Adipocyte (in vitro differentiated cells): ENCODE results near the gene SERPIND1.

Source experiments
- DNase-seq: peaks from one replicate; pipeline ENCODE4 v3.0.0-alpha.2; 2015; ENCODE audit warnings: low read depth
- H3K27me3 ChIP-seq: replicated peaks from 2 replicates; pipeline ENCODE4 v1.7.0; 2013; ENCODE audit warnings: mild to moderate bottlenecking, low read length, moderate library complexity; ENCODE audit not compliant: control insufficient read depth, insufficient read depth
- H3K36me3 ChIP-seq: 2 replicates; pipeline ENCODE4 v1.7.0; 2013; ENCODE audit warnings: low read length, mild to moderate bottlenecking, moderate library complexity; ENCODE audit not compliant: control insufficient read depth, insufficient read depth, severe bottlenecking
- H3K4me1 ChIP-seq: 2 replicates; pipeline ENCODE4 v1.7.0; 2013; ENCODE audit warnings: mild to moderate bottlenecking, low read length, moderate library complexity; ENCODE audit not compliant: control insufficient read depth, insufficient read depth
- H3K4me3 ChIP-seq: 2 replicates; pipeline ENCODE4 v1.7.0; 2013; ENCODE audit warnings: mild to moderate bottlenecking, low read length, moderate library complexity
- H3K9ac ChIP-seq: 2 replicates; pipeline ENCODE4 v1.7.0; 2013; ENCODE audit warnings: mild to moderate bottlenecking, low read length, moderate library complexity
- H3K9me3 ChIP-seq: 2 replicates; pipeline ENCODE4 v1.7.0; 2013; ENCODE audit warnings: mild to moderate bottlenecking, low read length, moderate library complexity; ENCODE audit not compliant: control insufficient read depth

Gene SERPIND1

GRCh38 chr22:20787223-20787622 lies 13.3 kb downstream of the SERPIND1 start:
- no peak overlapping the region for H3K9ac ChIP-seq
- peaks cover 20% of the 10 kb centered on the region for H3K4me1 ChIP-seq
- H3K4me3 ChIP-seq = no peak overlapping the region
- DNase-seq = no peak
- H3K27me3 ChIP-seq = no peaks in the 10 kb centered on the region
- H3K9me3 ChIP-seq = no peaks in the 10 kb centered on the region
- H3K36me3 ChIP-seq = peaks cover 42% of the 10 kb centered on the region

GRCh38 chr22:20787746-20788626 lies 14.1 kb downstream of the SERPIND1 start:
- Histone ChIP-seq H3K4me1 (peaks cover 13% of the 10 kb centered on the region), H3K4me3 (no peak overlapping the region), H3K9ac (no peak overlapping the region), H3K36me3 (peaks cover 50% of the 10 kb centered on the region), H3K27me3 (no peaks in the 10 kb centered on the region), H3K9me3 (no peaks in the 10 kb centered on the region)
- no peak for DNase-seq

- no peak overlapping the region for H3K9ac ChIP-seq
- no peaks in the 10 kb centered on the region for H3K27me3 ChIP-seq
- H3K4me3 ChIP-seq = no peak overlapping the region
- peaks cover 51% of the 10 kb centered on the region for H3K36me3 ChIP-seq
- no peaks in the 10 kb centered on the region for H3K9me3 ChIP-seq
- H3K4me1 ChIP-seq = peaks cover 9% of the 10 kb centered on the region
- DNase-seq = no peak
These were observed 14.9 kb downstream of the SERPIND1 start for GRCh38 chr22:20788627-20789344.

GRCh38 chr22:20792221-20792965 lies 18.5 kb downstream of the SERPIND1 start:
- DNase-seq = no peak
- Histone ChIP-seq H3K4me1 (peaks cover 5% of the 10 kb centered on the region), H3K36me3 (peaks cover 66% of the 10 kb centered on the region), H3K4me3 (no peak overlapping the region), H3K9ac (no peak overlapping the region), H3K9me3 (no peaks in the 10 kb centered on the region), H3K27me3 (no peaks in the 10 kb centered on the region)

GRCh38 chr22:20792966-20793728 lies 19.2 kb downstream of the SERPIND1 start:
- DNase-seq = no peak
- no peak overlapping the region for H3K9ac ChIP-seq
- no peaks in the 10 kb centered on the region for H3K9me3 ChIP-seq
- peaks cover 66% of the 10 kb centered on the region for H3K36me3 ChIP-seq
- H3K4me3 ChIP-seq = no peak overlapping the region
- H3K4me1 ChIP-seq = peaks cover 5% of the 10 kb centered on the region
- no peaks in the 10 kb centered on the region for H3K27me3 ChIP-seq

- Histone ChIP-seq H3K4me3 (no peak overlapping the region), H3K9ac (no peak overlapping the region), H3K9me3 (no peaks in the 10 kb centered on the region), H3K27me3 (no peaks in the 10 kb centered on the region), H3K4me1 (peaks cover 5% of the 10 kb centered on the region), H3K36me3 (peaks cover 67% of the 10 kb centered on the region)
- DNase-seq = no peak
These were observed 20.1 kb downstream of the SERPIND1 start for GRCh38 chr22:20793748-20794649.

- H3K4me3 ChIP-seq = no peak overlapping the region
- H3K27me3 ChIP-seq = no peaks in the 10 kb centered on the region
- H3K9me3 ChIP-seq = no peaks in the 10 kb centered on the region
- no peak overlapping the region for H3K9ac ChIP-seq
- peaks cover 74% of the 10 kb centered on the region for H3K36me3 ChIP-seq
- no peak for DNase-seq
- peaks cover 5% of the 10 kb centered on the region for H3K4me1 ChIP-seq
These were observed 20.9 kb downstream of the SERPIND1 start for GRCh38 chr22:20794650-20795413.

- Histone ChIP-seq H3K36me3 (peaks cover 76% of the 10 kb centered on the region), H3K27me3 (no peaks in the 10 kb centered on the region), H3K9ac (no peak overlapping the region), H3K9me3 (no peaks in the 10 kb centered on the region), H3K4me3 (no peak overlapping the region), H3K4me1 (peaks cover 5% of the 10 kb centered on the region)
- DNase-seq = no peak
These were observed 22.8 kb downstream of the SERPIND1 start for GRCh38 chr22:20796731-20797130.

- DNase-seq = no peak
- Histone ChIP-seq H3K4me3 (no peak overlapping the region), H3K27me3 (no peaks in the 10 kb centered on the region), H3K4me1 (peaks cover 2% of the 10 kb centered on the region), H3K9ac (no peak overlapping the region), H3K36me3 (peaks cover 80% of the 10 kb centered on the region), H3K9me3 (no peaks in the 10 kb centered on the region)
These were observed 24.3 kb downstream of the SERPIND1 start for GRCh38 chr22:20798218-20798617.
